ENCODE results near the gene ELOA.

GRCh38 chr1:23726686-23727085, 16.6 kb upstream of the ELOA start:
- TF ChIP-seq EZH2 (IDR thresholded peaks at IDR 0.05; ENCODE audit: insufficient read depth, poor library complexity, severe bottlenecking) = no peak
- TF ChIP-seq EZH2phosphoT487 (IDR thresholded peaks at IDR 0.05; ENCODE audit: insufficient read depth, low read depth) = no peak
